ENCODE measurements around the gene FGFBP1. TPM values are rescaled to one million over a fixed set of nuclear protein-coding genes. Genes with fewer than 3 reads are reported as not detected.

Gene FGFBP1
- total and polyA plus RNA-seq, 5 donors from 2014 or later, result not detected

- Mint-ChIP-seq H3K27me3 (peaks cover 13% of the 10 kb centered on the region), H3K4me3 (no peak overlapping the region), H3K4me1 (no peaks in the 10 kb centered on the region), H3K27ac (no peak overlapping the region), H3K9me3 (no peaks in the 10 kb centered on the region), H3K36me3 (no peaks in the 10 kb centered on the region)
- DNase-seq (no peak), ATAC-seq (ENCODE audit: low read depth in 2 of 2) (no peak)
- no peaks in the 10 kb centered on the region for H3K4me1 ChIP-seq (ENCODE audit: control insufficient read depth, insufficient read depth, low read length, poor library complexity, severe bottlenecking)
- H3K27ac ChIP-seq (ENCODE audit: insufficient read depth, low read length, poor library complexity, severe bottlenecking), result no peak overlapping the region
- H3K4me3 ChIP-seq (ENCODE audit: low read depth, low read length), result no peak overlapping the region
- H3K36me3 ChIP-seq (ENCODE audit: control insufficient read depth, insufficient read depth, low read length), result no peaks in the 10 kb centered on the region
- no peaks in the 10 kb centered on the region for H3K27me3 ChIP-seq (ENCODE audit: control insufficient read depth, insufficient read depth, low read length)
- H3K9me3 ChIP-seq (ENCODE audit: control insufficient read depth in 2 of 2, low read length in 2 of 2), result no peaks in the 10 kb centered on the region
These were observed 9.0 kb downstream of the FGFBP1 start for GRCh38 chr4:15929540-15929939.

- Mint-ChIP-seq H3K27ac (no peak overlapping the region), H3K27me3 (peaks cover 13% of the 10 kb centered on the region), H3K4me1 (no peaks in the 10 kb centered on the region), H3K4me3 (no peak overlapping the region), H3K36me3 (no peaks in the 10 kb centered on the region), H3K9me3 (no peaks in the 10 kb centered on the region)
- H3K9me3 ChIP-seq (ENCODE audit: control insufficient read depth in 2 of 2, low read length in 2 of 2), result no peaks in the 10 kb centered on the region
- H3K27ac ChIP-seq (ENCODE audit: insufficient read depth, low read length, poor library complexity, severe bottlenecking), result no peak overlapping the region
- H3K4me1 ChIP-seq (ENCODE audit: control insufficient read depth, insufficient read depth, low read length, poor library complexity, severe bottlenecking), result no peaks in the 10 kb centered on the region
- H3K4me3 ChIP-seq (ENCODE audit: low read depth, low read length), result no peak overlapping the region
- no peaks in the 10 kb centered on the region for H3K27me3 ChIP-seq (ENCODE audit: control insufficient read depth, insufficient read depth, low read length)
- DNase-seq, result no peak
- H3K36me3 ChIP-seq (ENCODE audit: control insufficient read depth, insufficient read depth, low read length), result no peaks in the 10 kb centered on the region
- no peak for ATAC-seq (ENCODE audit: low read depth in 2 of 2)
These were observed 9.7 kb downstream of the FGFBP1 start for GRCh38 chr4:15928883-15929282.

GRCh38 chr4:15926486-15926885, 12.1 kb downstream of the FGFBP1 start:
- Mint-ChIP-seq H3K27me3 (peaks cover 10% of the 10 kb centered on the region), H3K36me3 (no peaks in the 10 kb centered on the region), H3K9me3 (no peaks in the 10 kb centered on the region), H3K27ac (no peak overlapping the region), H3K4me3 (no peak overlapping the region), H3K4me1 (peaks cover 0 to 2% (median 0%) of the 10 kb centered on the region in 4 donors)
- Histone ChIP-seq H3K4me3 (ENCODE audit: low read depth, low read length) (no peak overlapping the region), H3K36me3 (ENCODE audit: control insufficient read depth, insufficient read depth, low read length) (no peaks in the 10 kb centered on the region), H3K27me3 (ENCODE audit: control insufficient read depth, insufficient read depth, low read length) (no peaks in the 10 kb centered on the region), H3K9me3 (ENCODE audit: control insufficient read depth in 2 of 2, low read length in 2 of 2) (no peaks in the 10 kb centered on the region), H3K27ac (ENCODE audit: insufficient read depth, low read length, poor library complexity, severe bottlenecking) (no peak overlapping the region), H3K4me1 (ENCODE audit: control insufficient read depth, insufficient read depth, low read length, poor library complexity, severe bottlenecking) (no peaks in the 10 kb centered on the region)
- DNase-seq, result no peak
- no peak for ATAC-seq (ENCODE audit: low read depth in 2 of 2)

GRCh38 chr4:15925830-15926229, 12.7 kb downstream of the FGFBP1 start:
- Histone ChIP-seq H3K27me3 (ENCODE audit: control insufficient read depth, insufficient read depth, low read length) (no peaks in the 10 kb centered on the region), H3K4me1 (ENCODE audit: control insufficient read depth, insufficient read depth, low read length, poor library complexity, severe bottlenecking) (no peaks in the 10 kb centered on the region), H3K4me3 (ENCODE audit: low read depth, low read length) (no peak overlapping the region), H3K9me3 (ENCODE audit: control insufficient read depth in 2 of 2, low read length in 2 of 2) (no peaks in the 10 kb centered on the region), H3K36me3 (ENCODE audit: control insufficient read depth, insufficient read depth, low read length) (no peaks in the 10 kb centered on the region), H3K27ac (ENCODE audit: insufficient read depth, low read length, poor library complexity, severe bottlenecking) (no peak overlapping the region)
- no peak overlapping the region for H3K4me3 Mint-ChIP-seq
- no peaks in the 10 kb centered on the region for H3K9me3 Mint-ChIP-seq
- H3K27ac Mint-ChIP-seq, result no peak overlapping the region
- ATAC-seq (ENCODE audit: low read depth in 2 of 2) (no peak), DNase-seq (no peak)
- H3K4me1 Mint-ChIP-seq, result peaks cover 0 to 2% (median 0%) of the 10 kb centered on the region in 4 donors
- no peaks in the 10 kb centered on the region for H3K36me3 Mint-ChIP-seq
- H3K27me3 Mint-ChIP-seq, result peaks cover 4% of the 10 kb centered on the region

GRCh38 chr4:15921592-15921932, 17.0 kb downstream of the FGFBP1 start:
- H3K4me3 ChIP-seq (ENCODE audit: low read depth, low read length), result no peak overlapping the region
- DNase-seq (no peak), ATAC-seq (ENCODE audit: low read depth in 2 of 2) (no peak)
- H3K27me3 ChIP-seq (ENCODE audit: control insufficient read depth, insufficient read depth, low read length), result no peaks in the 10 kb centered on the region
- Mint-ChIP-seq H3K36me3 (no peaks in the 10 kb centered on the region), H3K4me3 (no peak overlapping the region), H3K27me3 (no peaks in the 10 kb centered on the region), H3K27ac (no peak overlapping the region), H3K9me3 (peaks cover 0 to 2% (median 0%) of the 10 kb centered on the region in 7 donors), H3K4me1 (peaks cover 0 to 2% (median 0%) of the 10 kb centered on the region in 4 donors)
- H3K4me1 ChIP-seq (ENCODE audit: control insufficient read depth, insufficient read depth, low read length, poor library complexity, severe bottlenecking), result no peaks in the 10 kb centered on the region
- no peaks in the 10 kb centered on the region for H3K9me3 ChIP-seq (ENCODE audit: control insufficient read depth in 2 of 2, low read length in 2 of 2)
- H3K27ac ChIP-seq (ENCODE audit: insufficient read depth, low read length, poor library complexity, severe bottlenecking), result no peak overlapping the region
- no peaks in the 10 kb centered on the region for H3K36me3 ChIP-seq (ENCODE audit: control insufficient read depth, insufficient read depth, low read length)

- H3K27ac ChIP-seq (ENCODE audit: insufficient read depth, low read length, poor library complexity, severe bottlenecking), result no peak overlapping the region
- H3K4me3 Mint-ChIP-seq, result no peak overlapping the region
- no peaks in the 10 kb centered on the region for H3K27me3 Mint-ChIP-seq
- no peaks in the 10 kb centered on the region for H3K4me1 ChIP-seq (ENCODE audit: control insufficient read depth, insufficient read depth, low read length, poor library complexity, severe bottlenecking)
- no peaks in the 10 kb centered on the region for H3K36me3 ChIP-seq (ENCODE audit: control insufficient read depth, insufficient read depth, low read length)
- H3K4me3 ChIP-seq (ENCODE audit: low read depth, low read length), result no peak overlapping the region
- no peaks in the 10 kb centered on the region for H3K36me3 Mint-ChIP-seq
- no peak overlapping the region for H3K27ac Mint-ChIP-seq
- no peak for ATAC-seq (ENCODE audit: low read depth in 2 of 2)
- H3K4me1 Mint-ChIP-seq, result peaks cover 0 to 2% (median 0%) of the 10 kb centered on the region in 4 donors
- H3K27me3 ChIP-seq (ENCODE audit: control insufficient read depth, insufficient read depth, low read length), result no peaks in the 10 kb centered on the region
- no peak for DNase-seq
- peaks cover 0 to 3% (median 0%) of the 10 kb centered on the region in 7 donors for H3K9me3 Mint-ChIP-seq
- no peaks in the 10 kb centered on the region for H3K9me3 ChIP-seq (ENCODE audit: control insufficient read depth in 2 of 2, low read length in 2 of 2)
These were observed 17.6 kb downstream of the FGFBP1 start for GRCh38 chr4:15920723-15921591.

GRCh38 chr4:15918484-15919129, 19.9 kb downstream of the FGFBP1 start:
- H3K27me3 ChIP-seq (ENCODE audit: control insufficient read depth, insufficient read depth, low read length), result no peaks in the 10 kb centered on the region
- Mint-ChIP-seq H3K36me3 (no peaks in the 10 kb centered on the region), H3K27me3 (peaks cover 4% of the 10 kb centered on the region), H3K9me3 (peaks cover 0 to 6% (median 0%) of the 10 kb centered on the region in 7 donors), H3K27ac (peak overlapping the region in 1 of 3 donors; percentile 26), H3K4me1 (peaks cover 0 to 2% (median 0%) of the 10 kb centered on the region in 4 donors), H3K4me3 (no peak overlapping the region)
- H3K27ac ChIP-seq (ENCODE audit: insufficient read depth, low read length, poor library complexity, severe bottlenecking), result no peak overlapping the region
- no peaks in the 10 kb centered on the region for H3K9me3 ChIP-seq (ENCODE audit: control insufficient read depth in 2 of 2, low read length in 2 of 2)
- no peaks in the 10 kb centered on the region for H3K36me3 ChIP-seq (ENCODE audit: control insufficient read depth, insufficient read depth, low read length)
- H3K4me1 ChIP-seq (ENCODE audit: control insufficient read depth, insufficient read depth, low read length, poor library complexity, severe bottlenecking), result no peaks in the 10 kb centered on the region
- ATAC-seq (ENCODE audit: low read depth in 2 of 2) (no peak), DNase-seq (no peak)
- no peak overlapping the region for H3K4me3 ChIP-seq (ENCODE audit: low read depth, low read length)
